WI38 (cell line): ENCODE results near the gene FN3K.
"Not testable (repeated sequence)": the region's sequence is repeated elsewhere in the genome, so short reads cannot be mapped to it uniquely, and the experiment has no call there.

ENCODE experiments used
- H3K4me3 ChIP-seq: 2 replicates; pipeline ENCODE4 v1.5.1; 2011; ENCODE audit warnings: low read depth, mild to moderate bottlenecking, control low read depth, low read length
- TF ChIP-seq, protein P1 (sequence below): IDR thresholded peaks from 2 replicates; pipeline ENCODE4 v1.5.1; 2012; ENCODE audit warnings: low read depth, mild to moderate bottlenecking, control low read depth, low read length

The FN3K gene

DNA sequence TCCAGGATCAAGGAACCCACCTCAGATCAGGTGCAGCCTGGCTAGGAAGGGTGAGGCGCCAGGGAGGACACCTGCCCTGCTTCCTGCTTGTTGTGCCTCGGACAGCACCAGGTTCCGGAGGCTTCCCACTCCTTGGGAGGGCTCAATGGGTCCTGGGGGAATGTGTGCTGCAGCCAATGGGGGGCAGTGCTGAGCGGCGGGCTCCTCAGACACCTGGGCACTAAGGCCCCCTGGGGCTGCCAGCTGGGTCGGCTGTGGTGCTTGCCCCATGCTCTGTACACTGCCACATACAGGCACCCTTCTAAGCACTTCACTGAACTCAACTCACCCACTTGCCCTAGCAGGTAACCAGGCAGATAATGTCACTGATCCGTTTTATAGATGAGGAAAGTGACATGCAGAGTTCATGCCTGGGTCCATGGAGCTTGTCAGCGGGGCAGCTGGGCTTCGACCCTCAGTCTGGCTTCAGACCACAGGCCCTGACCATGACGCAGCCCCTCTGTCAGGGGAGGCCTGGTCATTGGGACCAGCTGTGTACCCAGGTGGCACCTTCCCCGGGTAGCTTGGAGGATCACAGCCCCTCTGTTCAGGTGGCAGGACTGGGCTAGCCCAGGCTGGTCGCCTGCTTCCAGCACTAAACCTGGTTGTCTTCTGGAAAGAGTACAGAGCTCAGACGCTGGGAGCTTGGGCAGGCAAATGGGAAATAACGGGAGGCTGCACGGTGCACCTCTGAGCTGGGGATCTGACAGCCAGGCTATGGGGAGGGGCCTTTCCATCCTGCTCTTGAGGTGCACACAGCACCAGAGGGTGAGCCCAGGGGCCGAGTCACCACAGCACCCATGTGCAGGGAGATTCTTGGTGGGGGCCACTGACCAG is 8.2 kb downstream of the FN3K start:
- TF ChIP-seq, protein P1, sequence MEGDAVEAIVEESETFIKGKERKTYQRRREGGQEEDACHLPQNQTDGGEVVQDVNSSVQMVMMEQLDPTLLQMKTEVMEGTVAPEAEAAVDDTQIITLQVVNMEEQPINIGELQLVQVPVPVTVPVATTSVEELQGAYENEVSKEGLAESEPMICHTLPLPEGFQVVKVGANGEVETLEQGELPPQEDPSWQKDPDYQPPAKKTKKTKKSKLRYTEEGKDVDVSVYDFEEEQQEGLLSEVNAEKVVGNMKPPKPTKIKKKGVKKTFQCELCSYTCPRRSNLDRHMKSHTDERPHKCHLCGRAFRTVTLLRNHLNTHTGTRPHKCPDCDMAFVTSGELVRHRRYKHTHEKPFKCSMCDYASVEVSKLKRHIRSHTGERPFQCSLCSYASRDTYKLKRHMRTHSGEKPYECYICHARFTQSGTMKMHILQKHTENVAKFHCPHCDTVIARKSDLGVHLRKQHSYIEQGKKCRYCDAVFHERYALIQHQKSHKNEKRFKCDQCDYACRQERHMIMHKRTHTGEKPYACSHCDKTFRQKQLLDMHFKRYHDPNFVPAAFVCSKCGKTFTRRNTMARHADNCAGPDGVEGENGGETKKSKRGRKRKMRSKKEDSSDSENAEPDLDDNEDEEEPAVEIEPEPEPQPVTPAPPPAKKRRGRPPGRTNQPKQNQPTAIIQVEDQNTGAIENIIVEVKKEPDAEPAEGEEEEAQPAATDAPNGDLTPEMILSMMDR: no peak
- no peak overlapping the region for H3K4me3 ChIP-seq

DNA sequence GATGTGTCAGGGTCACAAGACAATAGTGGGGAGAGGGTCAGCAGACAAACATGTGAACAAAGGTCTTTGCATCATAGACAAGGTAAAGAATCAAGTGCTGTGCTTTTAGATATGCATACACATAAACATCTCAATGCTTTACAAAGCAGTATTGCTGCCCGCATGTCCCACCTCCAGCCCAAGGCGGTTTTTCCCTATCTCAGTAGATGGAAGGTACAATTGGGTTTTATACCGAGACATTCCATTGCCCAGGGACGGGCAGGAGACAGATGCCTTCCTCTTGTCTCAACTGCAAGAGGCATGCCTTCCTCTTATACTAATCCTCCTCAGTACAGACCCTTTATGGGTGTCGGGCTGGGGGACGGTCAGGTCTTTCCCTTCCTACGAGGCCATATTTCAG is 9.3 kb downstream of the FN3K start:
- H3K4me3 ChIP-seq: not testable (repeated sequence)

DNA sequence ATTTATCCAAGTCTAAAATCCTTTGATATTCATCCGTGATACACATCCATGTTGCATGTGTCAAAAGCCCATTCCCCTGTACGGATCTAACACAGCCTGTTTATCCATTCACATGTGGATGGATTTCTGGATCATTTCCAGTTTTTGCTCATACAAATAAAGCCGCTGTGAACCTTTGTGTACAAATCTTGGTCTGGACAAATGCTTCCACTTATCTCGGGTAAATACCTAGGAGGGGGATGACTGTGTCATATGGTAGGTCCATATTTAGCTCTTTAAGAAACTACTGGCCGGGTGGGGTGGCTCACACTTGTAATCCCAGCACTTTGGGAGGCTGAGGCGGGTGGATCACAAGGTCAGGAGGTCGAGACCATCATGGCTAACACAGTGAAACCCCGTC is 10.1 kb downstream of the FN3K start:
- TF ChIP-seq, protein P1: no peak
- H3K4me3 ChIP-seq: no peak overlapping the region

DNA sequence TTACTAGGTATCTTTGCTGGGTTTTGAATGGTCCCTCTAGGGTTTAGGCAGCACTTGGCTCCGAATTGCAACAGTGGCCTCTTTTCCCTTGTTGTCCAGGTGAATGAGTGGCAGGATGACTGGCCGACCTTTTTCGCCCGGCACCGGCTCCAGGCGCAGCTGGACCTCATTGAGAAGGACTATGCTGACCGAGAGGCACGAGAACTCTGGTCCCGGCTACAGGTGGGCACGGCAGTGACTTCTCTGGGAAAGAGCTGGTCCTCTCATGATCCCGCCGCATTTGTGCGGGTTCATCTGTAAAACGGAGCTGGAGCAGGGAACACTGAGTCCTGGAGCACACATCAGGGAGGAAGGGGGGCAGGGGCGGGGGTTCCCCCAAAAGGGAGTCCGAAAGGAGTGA is 13.3 kb downstream of the FN3K start:
- no peak overlapping the region for H3K4me3 ChIP-seq
- TF ChIP-seq, protein P1: no peak

DNA sequence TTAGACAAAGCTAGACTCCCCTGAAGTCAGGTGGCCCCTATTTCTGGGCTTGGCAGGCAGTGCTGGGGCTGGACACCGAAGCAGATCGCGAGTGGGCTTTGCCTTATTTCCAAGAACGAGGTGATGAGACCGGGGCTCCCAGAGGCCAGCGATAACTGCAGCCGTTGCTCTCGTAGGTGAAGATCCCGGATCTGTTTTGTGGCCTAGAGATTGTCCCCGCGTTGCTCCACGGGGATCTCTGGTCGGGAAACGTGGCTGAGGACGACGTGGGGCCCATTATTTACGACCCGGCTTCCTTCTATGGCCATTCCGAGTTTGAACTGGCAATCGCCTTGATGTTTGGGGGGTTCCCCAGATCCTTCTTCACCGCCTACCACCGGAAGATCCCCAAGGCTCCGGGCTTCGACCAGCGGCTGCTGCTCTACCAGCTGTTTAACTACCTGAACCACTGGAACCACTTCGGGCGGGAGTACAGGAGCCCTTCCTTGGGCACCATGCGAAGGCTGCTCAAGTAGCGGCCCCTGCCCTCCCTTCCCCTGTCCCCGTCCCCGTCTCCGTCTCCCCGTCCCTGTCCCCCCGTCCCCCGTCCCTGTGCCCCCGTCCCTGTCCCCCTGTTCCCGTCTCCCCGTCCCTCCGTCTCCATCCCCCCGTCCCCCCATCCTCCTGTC is 15.0 kb downstream of the FN3K start:
- H3K4me3 ChIP-seq: no peak overlapping the region
- TF ChIP-seq, protein P1: no peak

DNA sequence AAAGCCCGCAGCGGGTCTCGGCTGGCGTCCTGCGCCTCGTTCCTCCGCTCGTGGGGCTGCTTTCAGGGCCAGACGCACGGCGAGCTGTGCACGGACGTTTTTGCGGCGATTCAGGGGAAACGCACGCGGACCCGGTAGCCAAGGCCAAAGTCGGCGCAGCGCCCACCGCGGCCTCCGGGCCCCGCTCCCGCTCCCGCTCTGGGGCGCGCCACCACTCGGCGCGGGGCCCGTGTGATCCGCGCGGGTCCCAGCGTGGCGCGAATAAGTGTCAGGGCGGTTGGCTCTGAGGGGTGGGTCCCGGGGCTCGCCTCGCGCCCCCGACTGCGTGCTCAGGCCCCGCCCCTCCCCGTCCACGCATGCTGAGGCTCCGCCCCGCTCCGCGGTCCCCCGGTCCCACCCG is 15.8 kb downstream of the FN3K start:
- peak overlapping the region; percentile 46 for H3K4me3 ChIP-seq
- TF ChIP-seq, protein P1: no peak

DNA sequence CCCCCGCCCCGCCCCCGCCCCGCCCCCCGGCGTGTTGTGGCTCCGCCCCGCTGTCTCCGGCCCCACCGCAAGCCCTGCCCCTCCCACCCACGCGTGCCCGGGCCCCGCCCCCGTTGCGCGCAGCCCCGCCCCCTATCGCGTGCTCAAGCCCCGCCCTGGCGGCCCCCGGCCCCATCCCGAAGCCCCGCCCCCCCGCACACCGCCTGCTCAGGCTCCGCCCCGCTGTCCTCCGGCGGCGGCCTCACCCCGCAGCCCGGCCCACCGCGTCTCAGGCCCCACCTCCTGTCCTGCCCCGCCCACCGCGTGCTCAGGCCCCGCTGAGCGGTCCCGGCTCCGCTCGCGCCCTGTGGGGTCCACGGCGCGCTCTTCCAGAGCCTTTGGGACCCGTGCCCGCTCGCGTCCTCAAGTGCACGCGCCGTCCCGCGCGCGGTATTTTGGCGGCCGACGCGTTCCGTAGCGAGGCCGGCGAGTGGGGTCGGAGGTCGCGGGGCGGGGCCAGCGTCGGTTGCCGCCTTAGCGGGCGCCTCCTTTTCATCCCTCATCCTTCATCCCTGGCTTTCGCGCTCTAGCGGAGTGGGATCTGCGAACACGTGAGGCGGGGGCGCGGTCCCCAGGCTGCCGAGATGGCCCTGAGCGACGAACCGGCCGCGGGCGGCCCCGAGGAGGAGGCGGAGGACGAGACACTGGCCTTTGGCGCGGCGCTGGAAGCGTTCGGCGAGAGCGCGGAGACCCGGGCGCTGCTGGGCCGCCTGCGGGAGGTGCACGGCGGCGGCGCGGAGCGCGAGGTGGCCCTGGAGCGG is 16.4 kb downstream of the FN3K start, which contains the start of gene TBCD:
Gene TBCD (plus strand): TSS at position 495 of the 800 bp plus-strand sequence. CDS start 129 bp downstream, at position 624.
- peak within 1 kb of the TSS; percentile 82 for H3K4me3 ChIP-seq

More for the DNA sequence above, 16.4 kb downstream of the FN3K start, which contains the start of gene TBCD:
- TF ChIP-seq, protein P1: no peak
